Right renal pelvis (tissue), 4 donors: ENCODE data around the gene NEK10. TPM values are rescaled to one million over a fixed set of nuclear protein-coding genes. Genes with fewer than 3 reads are reported as not detected.
"Not testable (repeated sequence)": the region's sequence is repeated elsewhere in the genome, so short reads cannot be mapped to it uniquely, and the experiment has no call there.

Source experiments
- DNase-seq, 4 donors: peaks; one replicate each; pipeline ENCODE4 v3.0.0-alpha.2; 2013; ENCODE audit warnings: low read depth in 4 of 4, low spot score in 3 of 4, missing footprints in 1 of 4
- polyA plus RNA-seq, 4 donors: library from polyadenylated mRNA; unstranded; fragments of 120-200 nt; gene quantifications; one replicate each; pipeline ENCODE4 v1.2.1, GENCODE V29; 2013; ENCODE audit not compliant: insufficient read length in 4 of 4

NEK10 gene
- polyA plus RNA-seq, 4 donors: 1.7 to 1.9 (median 1.8) TPM

GRCh38 chr3:27353221-27353620, 16.0 kb downstream of the NEK10 start:
- no peak for DNase-seq

- no peak for DNase-seq
These were observed 17.1 kb downstream of the NEK10 start for GRCh38 chr3:27352047-27352446.

- no peak for DNase-seq
These were observed 19.4 kb downstream of the NEK10 start for GRCh38 chr3:27349832-27350231.

- DNase-seq: no peak
These were observed 23.0 kb downstream of the NEK10 start for GRCh38 chr3:27345959-27346865.

- no peak for DNase-seq
These were observed 23.7 kb downstream of the NEK10 start for GRCh38 chr3:27345493-27345892.

- DNase-seq: no peak
These were observed 24.1 kb downstream of the NEK10 start for GRCh38 chr3:27345045-27345444.

GRCh38 chr3:27344192-27344591, 25.0 kb downstream of the NEK10 start:
- no peak for DNase-seq

GRCh38 chr3:27342267-27342666, 26.9 kb downstream of the NEK10 start:
- no peak for DNase-seq

- no peak for DNase-seq
These were observed 28.6 kb downstream of the NEK10 start for GRCh38 chr3:27340534-27340933.

GRCh38 chr3:27335571-27335970, 33.6 kb downstream of the NEK10 start:
- DNase-seq: no peak

- DNase-seq: no peak
These were observed 35.3 kb downstream of the NEK10 start for GRCh38 chr3:27333843-27334242.

- not testable (repeated sequence) for DNase-seq
These were observed 40.0 kb downstream of the NEK10 start for GRCh38 chr3:27328982-27329762.

GRCh38 chr3:27326629-27327545, 42.3 kb downstream of the NEK10 start:
- DNase-seq: no peak

GRCh38 chr3:27326202-27326601, 43.0 kb downstream of the NEK10 start:
- no peak for DNase-seq

- DNase-seq: no peak
These were observed 43.8 kb downstream of the NEK10 start for GRCh38 chr3:27325419-27325818.

GRCh38 chr3:27324686-27325085, 44.5 kb downstream of the NEK10 start:
- DNase-seq: no peak

GRCh38 chr3:27323087-27323570, 46.1 kb downstream of the NEK10 start:
- no peak for DNase-seq

GRCh38 chr3:27322634-27323033, 46.5 kb downstream of the NEK10 start:
- DNase-seq: no peak

- DNase-seq: no peak
These were observed 49.2 kb downstream of the NEK10 start for GRCh38 chr3:27319847-27320526.

GRCh38 chr3:27319304-27319703, 49.9 kb downstream of the NEK10 start:
- no peak for DNase-seq
